ENCODE results near the gene ADAMTSL1.

ADAMTSL1 gene

DNA sequence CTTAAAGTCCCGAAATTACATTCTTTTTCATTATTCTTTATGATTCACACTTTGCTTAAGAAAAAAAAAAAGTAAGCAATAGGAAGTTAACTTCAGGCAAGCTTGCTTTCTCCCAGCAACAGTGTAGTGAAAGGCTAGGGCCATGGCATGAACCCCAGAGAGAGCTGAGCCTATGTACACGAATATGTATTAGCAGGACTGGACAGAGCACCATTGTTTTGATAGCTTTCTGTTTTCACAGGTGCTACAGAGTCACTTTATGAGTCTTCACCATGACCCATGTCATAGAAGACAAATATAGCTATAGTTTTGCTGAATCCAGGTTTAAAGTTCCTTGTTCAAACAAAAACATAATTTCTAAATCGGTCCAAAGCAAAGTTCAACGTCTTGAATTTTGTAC, 199.2 kb downstream of the ADAMTSL1 start:
- DNase-seq = no peak

- no peak for DNase-seq
These were observed 201.4 kb downstream of the ADAMTSL1 start for GRCh38 chr9:18675332-18675731.

- no peak for DNase-seq
These were observed 202.0 kb downstream of the ADAMTSL1 start for GRCh38 chr9:18675973-18676372.

DNA sequence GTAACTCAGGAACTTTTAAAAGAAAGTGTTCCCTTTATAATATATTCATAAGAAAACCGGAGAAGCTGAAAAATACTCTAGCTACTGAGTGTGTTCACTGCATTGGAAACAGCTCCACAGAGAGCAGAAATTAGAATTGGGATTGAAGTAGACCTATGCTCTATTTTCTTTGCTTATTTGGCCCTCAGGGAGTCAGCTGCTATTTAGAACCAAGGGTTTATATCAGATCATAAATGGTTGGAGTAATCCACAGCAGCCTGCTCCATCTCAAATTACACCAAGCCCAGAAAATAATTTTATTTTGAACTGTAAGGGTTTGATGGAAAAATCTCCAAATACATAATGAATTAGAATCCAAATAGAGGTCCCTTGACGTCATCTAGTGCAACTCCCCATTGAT, 202.6 kb downstream of the ADAMTSL1 start:
- no peak for DNase-seq

GRCh38 chr9:18678821-18679590, 205.1 kb downstream of the ADAMTSL1 start:
- no peak for DNase-seq

- DNase-seq = no peak
These were observed 209.0 kb downstream of the ADAMTSL1 start for GRCh38 chr9:18682907-18683306.

- no peak for DNase-seq
These were observed 209.4 kb downstream of the ADAMTSL1 start for GRCh38 chr9:18683312-18683711.

GRCh38 chr9:18683851-18684250, 209.9 kb downstream of the ADAMTSL1 start:
- DNase-seq = no peak

GRCh38 chr9:18684593-18685317, 210.8 kb downstream of the ADAMTSL1 start:
- no peak for DNase-seq

DNA sequence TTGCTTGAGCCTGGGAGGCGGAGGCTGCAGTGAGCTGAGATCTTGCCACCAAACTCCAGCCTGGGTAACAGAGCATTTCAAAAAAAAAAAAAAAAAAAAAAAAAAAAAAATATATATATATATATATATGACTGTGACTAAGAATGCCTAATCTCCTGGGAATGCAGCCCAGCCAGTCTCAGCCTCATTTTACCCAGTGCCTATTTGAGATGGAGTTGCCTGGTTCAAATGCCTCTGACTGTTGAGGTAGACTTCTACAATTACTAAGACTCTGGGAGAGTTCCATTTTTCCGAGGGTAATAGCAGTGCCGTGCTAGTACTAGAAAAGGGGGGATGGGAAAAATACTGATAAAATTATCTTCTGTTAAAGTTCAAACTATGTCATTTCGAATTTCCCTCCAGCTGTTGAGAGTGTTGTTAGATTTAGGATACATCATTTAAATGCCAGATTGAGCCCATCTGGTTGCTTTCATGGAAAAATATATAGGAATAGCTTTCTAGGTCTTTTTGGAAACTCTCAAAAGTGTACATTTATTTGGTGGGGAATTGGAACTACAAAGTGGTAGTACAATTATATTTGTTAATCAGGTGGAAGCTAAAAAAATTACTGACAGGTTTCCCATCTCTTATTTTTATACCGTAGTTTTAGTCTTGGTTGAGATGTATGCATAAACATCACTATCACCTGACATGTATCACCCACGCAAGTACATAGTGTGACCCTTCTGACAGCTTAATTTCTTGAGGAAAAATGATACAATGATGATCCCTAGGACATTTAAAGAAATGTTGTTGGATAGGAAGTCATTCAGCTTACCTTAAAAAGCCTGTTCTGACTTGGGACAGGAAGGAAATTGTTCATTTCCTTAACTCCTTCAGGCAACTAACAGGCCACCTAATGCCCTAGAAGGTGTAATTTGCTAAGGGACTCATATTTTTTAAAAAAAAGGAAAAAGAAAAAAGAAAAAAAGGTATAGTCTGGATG, 214.9 kb downstream of the ADAMTSL1 start:
- no peak for DNase-seq

GRCh38 chr9:18689921-18690320, 216.0 kb downstream of the ADAMTSL1 start:
- DNase-seq = no peak

DNA sequence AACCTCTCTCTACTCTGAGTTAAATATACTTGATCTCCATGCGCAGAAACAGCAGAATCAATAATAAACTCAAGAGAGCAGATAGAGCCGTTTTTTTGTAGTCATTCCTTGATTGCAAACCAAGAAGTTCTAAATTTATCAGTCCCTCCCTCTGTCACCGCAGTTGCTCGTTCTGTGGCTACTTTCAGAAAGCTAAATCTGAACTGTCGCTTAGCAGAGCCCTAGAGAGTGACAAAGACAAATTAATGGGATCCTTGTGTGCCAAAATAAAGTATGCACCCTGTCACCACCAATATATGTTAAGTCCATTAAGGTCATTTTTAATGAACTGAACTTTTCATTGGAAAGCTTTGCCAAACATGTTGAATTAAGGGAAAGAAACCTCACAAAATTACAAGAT, 218.3 kb downstream of the ADAMTSL1 start:
- DNase-seq = no peak

- DNase-seq = no peak
These were observed 219.0 kb downstream of the ADAMTSL1 start for GRCh38 chr9:18692962-18693361.

- no peak for DNase-seq
These were observed 221.2 kb downstream of the ADAMTSL1 start for GRCh38 chr9:18694959-18695668.

DNA sequence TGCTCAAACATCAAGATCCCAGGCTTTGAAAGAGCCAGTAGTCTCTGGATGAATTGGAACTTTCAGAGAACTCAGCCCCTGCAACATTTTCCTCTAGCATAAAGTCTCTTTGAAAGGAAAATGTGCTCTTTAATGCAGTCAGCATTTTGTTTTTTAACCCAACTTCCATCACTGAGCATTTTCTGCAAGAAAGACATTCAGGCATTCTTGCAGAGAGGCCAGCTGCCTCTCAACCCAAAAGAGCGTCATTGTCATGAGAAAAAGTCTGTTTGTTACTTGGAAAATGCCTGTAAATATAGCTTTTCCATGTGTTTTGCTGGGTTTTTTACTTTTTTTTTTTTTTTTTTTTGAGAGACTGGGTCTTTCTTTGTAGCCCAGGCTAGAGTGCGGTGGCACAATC, 225.0 kb downstream of the ADAMTSL1 start:
- no peak for DNase-seq

DNA sequence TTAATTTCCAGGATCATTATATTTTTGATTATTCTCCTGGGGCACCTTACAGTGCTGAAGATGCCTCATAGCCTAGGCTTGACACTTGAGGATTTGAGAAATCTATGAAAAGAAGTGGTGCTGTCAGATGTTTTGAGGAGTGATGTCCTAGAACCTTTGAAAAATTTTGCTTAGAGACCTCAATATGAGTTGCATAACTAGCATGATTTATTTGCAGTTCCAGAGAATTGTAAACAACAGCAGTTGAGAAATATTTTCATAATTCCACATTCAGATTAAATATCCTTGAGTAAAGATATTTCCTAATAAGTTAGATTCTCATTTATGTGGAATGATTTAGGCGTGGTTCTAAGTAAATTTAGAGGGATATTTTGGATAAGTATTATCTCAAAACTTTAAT, 225.8 kb downstream of the ADAMTSL1 start:
- no peak for DNase-seq

- no peak for DNase-seq
These were observed 226.8 kb downstream of the ADAMTSL1 start for GRCh38 chr9:18700714-18701113.

GRCh38 chr9:18703151-18703900, 229.4 kb downstream of the ADAMTSL1 start:
- DNase-seq = no peak

GRCh38 chr9:18703901-18704379, 230.0 kb downstream of the ADAMTSL1 start:
- no peak for DNase-seq

DNA sequence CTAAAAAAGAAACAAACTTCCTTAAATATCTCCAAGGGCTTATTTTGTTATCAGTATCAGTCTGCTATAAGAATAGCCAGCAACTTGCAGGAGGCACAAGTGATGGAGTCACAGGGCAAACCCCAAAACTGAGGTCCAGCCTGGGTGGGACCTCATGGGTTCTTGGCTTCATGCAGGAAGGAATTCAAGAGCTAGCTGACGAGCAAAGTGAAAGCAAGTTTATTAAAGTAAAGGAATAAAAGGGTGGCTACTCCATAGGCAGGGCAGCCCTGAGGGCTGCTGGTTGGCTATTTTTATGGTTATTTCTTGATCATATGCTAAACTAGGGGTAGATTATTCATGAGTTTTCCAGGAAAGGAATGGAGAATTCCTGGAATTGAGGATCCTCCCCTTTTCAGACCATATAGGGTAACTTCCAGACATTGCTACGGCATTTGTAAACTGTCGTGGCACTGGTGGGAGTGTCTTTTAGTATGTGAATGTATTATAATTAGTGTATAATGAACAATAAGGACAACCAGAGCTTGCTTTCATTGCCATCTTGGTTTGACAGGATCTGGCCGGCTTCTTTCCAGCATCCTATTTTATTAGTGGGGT, 231.9 kb downstream of the ADAMTSL1 start:
- DNase-seq = no peak

GRCh38 chr9:18706648-18707047, 232.7 kb downstream of the ADAMTSL1 start:
- no peak for DNase-seq
